WTC11 (cell line): Measurements from ENCODE around the gene DONSON. TPM values are rescaled to one million over a fixed set of nuclear protein-coding genes. Genes with fewer than 3 reads are reported as not detected.

Experiments used
- ATAC-seq: fragments of 200-7000 bp; cut with Tn5 transposase; 2 replicates; pipeline ENCODE4 v1.10.0; 2021; ENCODE audit warnings: mild to moderate bottlenecking, moderate library complexity
- CTCF ChIA-PET: fragments of 300-600 bp; sonication (Branson Sonifier 250); formaldehyde crosslinking; loops from one replicate; lab custom pipeline; 2021; ENCODE audit warnings: antibody characterized with exemption; lab: Charles Lee
- POLR2A ChIA-PET: fragments of 350-600 bp; sonication (Branson Sonifier 250); formaldehyde crosslinking; loops from one replicate; lab custom pipeline; 2021; ENCODE audit warnings: antibody characterized with exemption; lab: Charles Lee
- DNase-seq: peaks from one replicate; pipeline ENCODE4 v3.0.0; 2021; ENCODE audit warnings: low spot score
- H3K27ac Mint-ChIP-seq: 2 replicates; pipeline ENCODE4 v1.8.0; 2021; ENCODE audit warnings: mixed read lengths
- H3K27me3 Mint-ChIP-seq: 2 replicates; pipeline ENCODE4 v1.8.0; 2021; ENCODE audit warnings: low read depth, mild to moderate bottlenecking, moderate library complexity, mixed read lengths
- H3K36me3 Mint-ChIP-seq: 2 replicates; pipeline ENCODE4 v1.8.0; 2021; ENCODE audit warnings: mixed read lengths
- H3K4me1 Mint-ChIP-seq: 2 replicates; pipeline ENCODE4 v1.8.0; 2022; ENCODE audit warnings: mixed read lengths
- H3K4me3 Mint-ChIP-seq: 2 replicates; pipeline ENCODE4 v1.8.0; 2021; ENCODE audit warnings: mild to moderate bottlenecking, moderate library complexity, mixed read lengths
- H3K9me3 Mint-ChIP-seq: 2 replicates; pipeline ENCODE4 v1.8.0; 2021; ENCODE audit warnings: mixed read lengths
- FOXK1 ChIP-seq: sonication (generic); formaldehyde crosslinking; IDR thresholded peaks from 2 replicates; pipeline ENCODE4 v1.8.0; 2022; ENCODE audit warnings: mild to moderate bottlenecking, moderate library complexity, missing genetic modification reagents
- GABPB1 ChIP-seq: sonication (generic); formaldehyde crosslinking; IDR thresholded peaks from 2 replicates; pipeline ENCODE4 v1.8.1; 2023; ENCODE audit warnings: mild to moderate bottlenecking, missing genetic modification reagents
- JAZF1 ChIP-seq: fragments of 250-450 bp; sonication (Bioruptor Pico); IDR thresholded peaks from 2 replicates; pipeline ENCODE4 v1.9.0; 2021; ENCODE audit warnings: moderate library complexity, mild to moderate bottlenecking, inconsistent platforms
- MXD4 ChIP-seq: fragments of 250-450 bp; sonication (Bioruptor Pico); IDR thresholded peaks from 2 replicates; pipeline ENCODE4 v1.8.0; 2021; ENCODE audit warnings: mild to moderate bottlenecking, moderate library complexity, borderline replicate concordance
- RELA ChIP-seq: sonication (generic); formaldehyde crosslinking; IDR thresholded peaks from 2 replicates; pipeline ENCODE4 v1.8.1; 2022; ENCODE audit warnings: missing genetic modification reagents, mild to moderate bottlenecking, borderline replicate concordance
- SMAD3 ChIP-seq: sonication (generic); formaldehyde crosslinking; IDR thresholded peaks from 2 replicates; pipeline ENCODE4 v1.8.0; 2022; ENCODE audit warnings: missing genetic modification reagents, mild to moderate bottlenecking, borderline replicate concordance
- SMAD4 ChIP-seq: sonication (generic); formaldehyde crosslinking; IDR thresholded peaks from 2 replicates; pipeline ENCODE4 v1.8.0; 2022; ENCODE audit warnings: mild to moderate bottlenecking, missing genetic modification reagents
- total RNA-seq: library from RNA; stranded (reverse); gene quantifications from 3 replicates; pipeline ENCODE4 v1.2.3, GENCODE V29; 2021
- TF ChIP-seq, protein P1 (sequence below): sonication (generic); formaldehyde crosslinking; IDR thresholded peaks from 2 replicates; pipeline ENCODE4 v1.8.0; 2022; ENCODE audit warnings: mild to moderate bottlenecking, missing genetic modification reagents
- TF ChIP-seq, protein P2 (sequence below): sonication (generic); formaldehyde crosslinking; IDR thresholded peaks from 2 replicates; pipeline ENCODE4 v1.8.0; 2023; ENCODE audit warnings: mild to moderate bottlenecking, missing genetic modification reagents
- TF ChIP-seq, protein P3 (sequence below): sonication (generic); formaldehyde crosslinking; IDR thresholded peaks from 2 replicates; pipeline ENCODE4 v1.8.1; 2022; ENCODE audit warnings: mild to moderate bottlenecking, moderate library complexity, missing genetic modification reagents
- TF ChIP-seq, protein P4 (sequence below): fragments of 250-450 bp; sonication (Bioruptor Pico); conservative IDR thresholded peaks from 2 replicates; pipeline ENCODE4 v1.9.0; 2021; ENCODE audit warnings: mild to moderate bottlenecking
- TF ChIP-seq, protein P5 (sequence below): sonication (generic); formaldehyde crosslinking; conservative IDR thresholded peaks from 2 replicates; pipeline ENCODE4 v1.8.1; 2023; ENCODE audit warnings: mild to moderate bottlenecking, low read depth, missing genetic modification reagents, moderate library complexity

Gene DONSON
- total RNA-seq, 1 experiment from 2014 or later, result 32.2 TPM

DNA sequence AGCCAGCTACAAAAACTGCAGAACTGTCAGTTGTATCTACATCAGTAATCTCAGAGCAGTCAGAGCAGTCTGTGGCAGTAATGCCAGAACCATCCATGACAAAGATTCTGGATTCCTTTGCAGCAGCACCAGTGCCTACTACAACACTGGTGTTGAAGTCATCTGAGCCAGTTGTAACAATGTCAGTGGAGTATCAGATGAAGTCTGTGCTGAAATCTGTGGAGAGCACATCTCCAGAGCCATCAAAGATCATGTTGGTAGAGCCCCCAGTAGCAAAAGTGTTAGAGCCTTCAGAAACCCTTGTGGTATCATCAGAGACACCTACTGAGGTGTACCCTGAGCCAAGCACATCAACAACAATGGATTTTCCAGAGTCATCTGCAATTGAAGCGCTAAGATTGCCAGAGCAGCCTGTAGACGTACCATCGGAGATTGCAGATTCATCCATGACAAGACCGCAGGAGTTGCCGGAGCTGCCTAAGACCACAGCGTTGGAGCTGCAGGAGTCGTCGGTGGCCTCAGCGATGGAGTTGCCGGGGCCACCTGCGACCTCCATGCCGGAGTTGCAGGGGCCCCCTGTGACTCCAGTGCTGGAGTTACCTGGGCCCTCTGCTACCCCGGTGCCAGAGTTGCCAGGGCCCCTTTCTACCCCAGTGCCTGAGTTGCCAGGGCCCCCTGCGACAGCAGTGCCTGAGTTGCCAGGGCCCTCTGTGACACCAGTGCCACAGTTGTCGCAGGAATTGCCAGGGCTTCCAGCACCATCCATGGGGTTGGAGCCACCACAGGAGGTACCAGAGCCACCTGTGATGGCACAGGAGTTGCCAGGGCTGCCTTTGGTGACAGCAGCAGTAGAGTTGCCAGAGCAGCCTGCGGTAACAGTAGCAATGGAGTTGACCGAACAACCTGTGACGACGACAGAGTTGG lies 38.4 kb downstream of the DONSON start (continued):
- TF ChIP-seq, protein P1, sequence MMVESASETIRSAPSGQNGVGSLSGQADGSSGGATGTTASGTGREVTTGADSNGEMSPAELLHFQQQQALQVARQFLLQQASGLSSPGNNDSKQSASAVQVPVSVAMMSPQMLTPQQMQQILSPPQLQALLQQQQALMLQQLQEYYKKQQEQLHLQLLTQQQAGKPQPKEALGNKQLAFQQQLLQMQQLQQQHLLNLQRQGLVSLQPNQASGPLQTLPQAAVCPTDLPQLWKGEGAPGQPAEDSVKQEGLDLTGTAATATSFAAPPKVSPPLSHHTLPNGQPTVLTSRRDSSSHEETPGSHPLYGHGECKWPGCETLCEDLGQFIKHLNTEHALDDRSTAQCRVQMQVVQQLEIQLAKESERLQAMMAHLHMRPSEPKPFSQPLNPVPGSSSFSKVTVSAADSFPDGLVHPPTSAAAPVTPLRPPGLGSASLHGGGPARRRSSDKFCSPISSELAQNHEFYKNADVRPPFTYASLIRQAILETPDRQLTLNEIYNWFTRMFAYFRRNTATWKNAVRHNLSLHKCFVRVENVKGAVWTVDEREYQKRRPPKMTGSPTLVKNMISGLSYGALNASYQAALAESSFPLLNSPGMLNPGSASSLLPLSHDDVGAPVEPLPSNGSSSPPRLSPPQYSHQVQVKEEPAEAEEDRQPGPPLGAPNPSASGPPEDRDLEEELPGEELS, result no peak
- TF ChIP-seq, protein P2, sequence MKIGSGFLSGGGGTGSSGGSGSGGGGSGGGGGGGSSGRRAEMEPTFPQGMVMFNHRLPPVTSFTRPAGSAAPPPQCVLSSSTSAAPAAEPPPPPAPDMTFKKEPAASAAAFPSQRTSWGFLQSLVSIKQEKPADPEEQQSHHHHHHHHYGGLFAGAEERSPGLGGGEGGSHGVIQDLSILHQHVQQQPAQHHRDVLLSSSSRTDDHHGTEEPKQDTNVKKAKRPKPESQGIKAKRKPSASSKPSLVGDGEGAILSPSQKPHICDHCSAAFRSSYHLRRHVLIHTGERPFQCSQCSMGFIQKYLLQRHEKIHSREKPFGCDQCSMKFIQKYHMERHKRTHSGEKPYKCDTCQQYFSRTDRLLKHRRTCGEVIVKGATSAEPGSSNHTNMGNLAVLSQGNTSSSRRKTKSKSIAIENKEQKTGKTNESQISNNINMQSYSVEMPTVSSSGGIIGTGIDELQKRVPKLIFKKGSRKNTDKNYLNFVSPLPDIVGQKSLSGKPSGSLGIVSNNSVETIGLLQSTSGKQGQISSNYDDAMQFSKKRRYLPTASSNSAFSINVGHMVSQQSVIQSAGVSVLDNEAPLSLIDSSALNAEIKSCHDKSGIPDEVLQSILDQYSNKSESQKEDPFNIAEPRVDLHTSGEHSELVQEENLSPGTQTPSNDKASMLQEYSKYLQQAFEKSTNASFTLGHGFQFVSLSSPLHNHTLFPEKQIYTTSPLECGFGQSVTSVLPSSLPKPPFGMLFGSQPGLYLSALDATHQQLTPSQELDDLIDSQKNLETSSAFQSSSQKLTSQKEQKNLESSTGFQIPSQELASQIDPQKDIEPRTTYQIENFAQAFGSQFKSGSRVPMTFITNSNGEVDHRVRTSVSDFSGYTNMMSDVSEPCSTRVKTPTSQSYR (CRISPR knock-in tag), result no peak
- no peak for TF ChIP-seq GABPB1 (CRISPR knock-in tag)
- TF ChIP-seq, protein P3, sequence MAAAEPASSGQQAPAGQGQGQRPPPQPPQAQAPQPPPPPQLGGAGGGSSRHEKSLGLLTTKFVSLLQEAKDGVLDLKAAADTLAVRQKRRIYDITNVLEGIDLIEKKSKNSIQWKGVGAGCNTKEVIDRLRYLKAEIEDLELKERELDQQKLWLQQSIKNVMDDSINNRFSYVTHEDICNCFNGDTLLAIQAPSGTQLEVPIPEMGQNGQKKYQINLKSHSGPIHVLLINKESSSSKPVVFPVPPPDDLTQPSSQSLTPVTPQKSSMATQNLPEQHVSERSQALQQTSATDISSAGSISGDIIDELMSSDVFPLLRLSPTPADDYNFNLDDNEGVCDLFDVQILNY (CRISPR knock-in tag), result no peak
- no peak for TF ChIP-seq MXD4 (CRISPR knock-in tag)
- no peak for TF ChIP-seq SMAD3 (CRISPR knock-in tag)
- TF ChIP-seq, protein P4, sequence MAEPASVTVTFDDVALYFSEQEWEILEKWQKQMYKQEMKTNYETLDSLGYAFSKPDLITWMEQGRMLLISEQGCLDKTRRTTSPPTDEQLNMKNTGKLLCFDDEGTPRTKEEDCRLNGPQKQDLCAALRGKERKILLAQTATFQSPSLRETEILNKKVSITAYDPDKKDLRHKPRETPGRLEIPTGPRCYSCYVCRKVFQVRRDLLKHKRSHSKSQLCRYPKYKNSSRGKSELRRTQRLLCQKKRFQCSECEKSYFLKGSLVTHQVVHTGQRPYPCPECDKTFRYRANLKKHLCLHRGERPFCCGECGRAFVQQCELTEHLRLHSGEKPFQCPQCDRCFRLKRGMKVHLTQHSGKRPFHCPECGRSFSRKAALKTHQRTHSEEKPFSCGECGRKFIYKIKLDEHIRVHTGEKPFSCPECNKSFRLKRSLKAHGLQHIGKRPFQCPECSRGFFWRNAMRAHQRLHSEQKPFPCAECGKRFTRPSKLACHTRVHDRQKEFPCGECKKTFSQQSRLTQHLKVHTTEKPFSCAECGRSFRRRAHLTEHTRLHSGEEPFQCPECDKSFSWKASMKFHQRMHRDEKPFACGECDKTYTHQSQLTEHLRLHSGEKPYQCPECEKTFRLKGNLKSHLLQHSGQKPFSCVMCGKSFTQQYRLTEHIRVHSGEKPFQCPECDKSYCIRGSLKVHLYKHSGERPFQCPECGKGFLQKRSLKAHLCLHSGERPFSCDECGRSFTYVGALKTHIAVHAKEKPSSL (CRISPR knock-in tag), result no peak
- TF ChIP-seq SMAD4 (CRISPR knock-in tag), result no peak
- no peak for TF ChIP-seq FOXK1
- TF ChIP-seq, protein P5, sequence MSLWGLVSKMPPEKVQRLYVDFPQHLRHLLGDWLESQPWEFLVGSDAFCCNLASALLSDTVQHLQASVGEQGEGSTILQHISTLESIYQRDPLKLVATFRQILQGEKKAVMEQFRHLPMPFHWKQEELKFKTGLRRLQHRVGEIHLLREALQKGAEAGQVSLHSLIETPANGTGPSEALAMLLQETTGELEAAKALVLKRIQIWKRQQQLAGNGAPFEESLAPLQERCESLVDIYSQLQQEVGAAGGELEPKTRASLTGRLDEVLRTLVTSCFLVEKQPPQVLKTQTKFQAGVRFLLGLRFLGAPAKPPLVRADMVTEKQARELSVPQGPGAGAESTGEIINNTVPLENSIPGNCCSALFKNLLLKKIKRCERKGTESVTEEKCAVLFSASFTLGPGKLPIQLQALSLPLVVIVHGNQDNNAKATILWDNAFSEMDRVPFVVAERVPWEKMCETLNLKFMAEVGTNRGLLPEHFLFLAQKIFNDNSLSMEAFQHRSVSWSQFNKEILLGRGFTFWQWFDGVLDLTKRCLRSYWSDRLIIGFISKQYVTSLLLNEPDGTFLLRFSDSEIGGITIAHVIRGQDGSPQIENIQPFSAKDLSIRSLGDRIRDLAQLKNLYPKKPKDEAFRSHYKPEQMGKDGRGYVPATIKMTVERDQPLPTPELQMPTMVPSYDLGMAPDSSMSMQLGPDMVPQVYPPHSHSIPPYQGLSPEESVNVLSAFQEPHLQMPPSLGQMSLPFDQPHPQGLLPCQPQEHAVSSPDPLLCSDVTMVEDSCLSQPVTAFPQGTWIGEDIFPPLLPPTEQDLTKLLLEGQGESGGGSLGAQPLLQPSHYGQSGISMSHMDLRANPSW (CRISPR knock-in tag), result no peak

DNA sequence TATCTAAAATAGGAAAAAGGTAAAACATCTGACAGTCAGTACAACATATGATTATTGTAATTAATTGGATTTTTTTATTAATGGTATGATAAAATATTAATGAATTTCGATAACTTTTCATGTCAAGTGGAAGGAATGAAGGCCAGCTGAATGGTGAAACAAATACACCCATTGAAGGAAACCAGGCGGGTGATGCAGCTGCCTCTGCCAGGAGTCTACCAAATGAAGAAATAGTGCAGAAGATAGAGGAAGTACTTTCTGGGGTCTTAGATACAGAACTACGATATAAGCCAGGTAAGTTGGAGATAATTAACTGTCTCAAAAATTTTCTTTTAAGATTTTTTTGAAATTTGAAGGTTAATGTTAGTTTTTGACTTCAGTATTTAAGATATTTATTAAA lies 42.4 kb downstream of the DONSON start:
- H3K36me3 Mint-ChIP-seq, result peaks cover 50% of the 10 kb centered on the region
- no peak for TF ChIP-seq JAZF1 (CRISPR knock-in tag)
- TF ChIP-seq, protein P3 (CRISPR knock-in tag), result no peak
- no peak for TF ChIP-seq RELA (CRISPR knock-in tag)
- TF ChIP-seq, all 79 proteins: peak for 0
- Mint-ChIP-seq H3K4me3 (no peak overlapping the region), H3K27ac (peak overlapping the region; percentile 84; the same call in 1 of the 2 replicates), H3K9me3 (no peaks in the 10 kb centered on the region), H3K4me1 (peaks cover 15% of the 10 kb centered on the region), H3K27me3 (no peaks in the 10 kb centered on the region)
- ChIA-PET CTCF (no interaction called here), POLR2A (no interaction called here)
- ATAC-seq (no peak), DNase-seq (no peak)
